SHP77 treated with DMSO at 0.1 percent for 48 hours (cell line): ENCODE results near the gene RGMB.

Experiments used
- DNase-seq: peaks from one replicate; lab custom pipeline; 2025; lab: John Stamatoyannopoulos, UW

RGMB gene

GRCh38 chr5:98827588-98828284 is 54.3 kb downstream of the RGMB start:
- no peak for DNase-seq

GRCh38 chr5:98836175-98836574 is 62.7 kb downstream of the RGMB start:
- DNase-seq, result no peak

- DNase-seq, result no peak
Observed at GRCh38 chr5:98839469-98840383, 66.3 kb downstream of the RGMB start.

GRCh38 chr5:98840946-98841345 is 67.5 kb downstream of the RGMB start:
- DNase-seq, result no peak

- no peak for DNase-seq
Observed at GRCh38 chr5:98843481-98843880, 70.0 kb downstream of the RGMB start.

- DNase-seq, result no peak
Observed at GRCh38 chr5:98844865-98845264, 71.4 kb downstream of the RGMB start.

- no peak for DNase-seq
Observed at GRCh38 chr5:98845878-98846277, 72.4 kb downstream of the RGMB start.
